Thyroid gland (tissue), 4 donors: ENCODE data around the gene FFAR4. TPM values are rescaled to one million over a fixed set of nuclear protein-coding genes. Genes with fewer than 3 reads are reported as not detected.

Source experiments
- DNase-seq, 2 donors: peaks; one replicate each; pipeline ENCODE4 v3.0.0-alpha.2; 2019
- H3K27ac ChIP-seq, 3 donors: fragments of 200-600 bp; sonication (generic); 1 replicate in 2 of 3; 2 replicates in 1 of 3; pipeline ENCODE4 v1.5.1; 2016 to 2019; ENCODE audit warnings: mild to moderate bottlenecking in 1 of 3, moderate library complexity in 1 of 3
- H3K27me3 ChIP-seq: fragments of 200-600 bp; sonication (generic); one replicate; pipeline ENCODE4 v1.5.1; 2019
- H3K36me3 ChIP-seq, 2 donors: fragments of 200-600 bp; sonication (generic); one replicate each; pipeline ENCODE4 v1.5.1; 2016 to 2019
- H3K4me1 ChIP-seq, 2 donors: fragments of 200-600 bp; sonication (generic); one replicate each; pipeline ENCODE4 v1.5.1; 2017 to 2019
- H3K4me3 ChIP-seq, 3 donors: fragments of 200-600 bp; sonication (generic); replicated peaks in 1 of 3; 1 replicate in 2 of 3; 2 replicates in 1 of 3; pipeline ENCODE4 v1.5.1; 2016; ENCODE audit warnings: mild to moderate bottlenecking in 1 of 3
- H3K9me3 ChIP-seq: fragments of 200-600 bp; sonication (generic); one replicate; pipeline ENCODE4 v1.5.1; 2017
- CTCF ChIP-seq, 6 experiments: fragments of 200-600 bp in 3 of 6; fragments of 450-650 bp in 3 of 6; sonication (generic) in 3 of 6; IDR thresholded peaks; one replicate each; pipeline ENCODE4 v1.5.1; 2016 to 2019; ENCODE audit warnings: antibody characterized with exemption in 6 of 6, mild to moderate bottlenecking in 2 of 6, inconsistent platforms in 1 of 6, moderate library complexity in 1 of 6
- POLR2A ChIP-seq, 2 donors: fragments of 450-650 bp; IDR thresholded peaks; one replicate each; pipeline ENCODE4 v1.6.1; 2017; ENCODE audit warnings: antibody characterized with exemption in 2 of 2, mild to moderate bottlenecking in 2 of 2, moderate library complexity in 1 of 2
- WGBS, 2 donors: methylation state at CpG; one replicate each; pipeline ENCODE4 v1.1.5; 2017; 5-methylcytosine and 5-hydroxymethylcytosine counted together
- intact Hi-C: fragments of 100-400 bp; cut with DNase I; formaldehyde crosslinking; loops from one replicate; pipeline ENCODE4 v1.15.1; 2023
- total RNA-seq, 4 donors: library from RNA; depleted of rRNA; stranded (reverse); fragments of >200 nt; gene quantifications; one replicate each; pipeline ENCODE4 v1.2.3, GENCODE V29; 2016

FFAR4 gene
- total RNA-seq, 4 donors from 2014 or later = 0.15 to 0.78 (median 0.40) TPM; not detected in 1

GRCh38 chr10:93584445-93584844 is 18.0 kb downstream of the FFAR4 start:
- no peak overlapping the region for H3K27ac ChIP-seq
- TF ChIP-seq CTCF (IDR thresholded peaks at IDR 0.05) (no peak), POLR2A (IDR thresholded peaks at IDR 0.05) (no peak)
- DNase-seq = no peak
- H3K9me3 ChIP-seq = no peaks in the 10 kb centered on the region
- H3K4me1 ChIP-seq = no peaks in the 10 kb centered on the region
- WGBS, 2 donors = 92 to 94% methylated on average over 7 of the region's 7 CpGs
- intact Hi-C loops = no loop called here
- no peaks in the 10 kb centered on the region for H3K27me3 ChIP-seq
- no peak overlapping the region for H3K4me3 ChIP-seq
- no peaks in the 10 kb centered on the region for H3K36me3 ChIP-seq

GRCh38 chr10:93589648-93590562 is 23.4 kb downstream of the FFAR4 start:
- no peak overlapping the region for H3K27ac ChIP-seq
- intact Hi-C loops = no loop called here
- H3K4me3 ChIP-seq = no peak overlapping the region
- H3K4me1 ChIP-seq = no peaks in the 10 kb centered on the region
- DNase-seq = no peak
- no peaks in the 10 kb centered on the region for H3K9me3 ChIP-seq
- H3K27me3 ChIP-seq = no peaks in the 10 kb centered on the region
- TF ChIP-seq CTCF (IDR thresholded peaks at IDR 0.05) (no peak), POLR2A (IDR thresholded peaks at IDR 0.05) (no peak)
- H3K36me3 ChIP-seq = no peaks in the 10 kb centered on the region
- 85 to 86% methylated on average over 15 of the region's 15 CpGs for WGBS, 2 donors

- DNase-seq = no peak
- 87 to 91% methylated on average over 7 of the region's 7 CpGs for WGBS, 2 donors
- TF ChIP-seq POLR2A (IDR thresholded peaks at IDR 0.05) = no peak
- TF ChIP-seq CTCF (IDR thresholded peaks at IDR 0.05) = no peak
- no peak overlapping the region for H3K27ac ChIP-seq
- intact Hi-C loops = no loop called here
- H3K4me3 ChIP-seq = no peak overlapping the region
- H3K9me3 ChIP-seq = no peaks in the 10 kb centered on the region
- H3K36me3 ChIP-seq = no peaks in the 10 kb centered on the region
- H3K27me3 ChIP-seq = no peaks in the 10 kb centered on the region
- H3K4me1 ChIP-seq = no peaks in the 10 kb centered on the region
These were observed 24.2 kb downstream of the FFAR4 start for GRCh38 chr10:93590638-93591037.

GRCh38 chr10:93591065-93591808 is 24.8 kb downstream of the FFAR4 start:
- WGBS, 2 donors = 73 to 77% methylated on average over 8 of the region's 8 CpGs

More at GRCh38 chr10:93591065-93591808, 24.8 kb downstream of the FFAR4 start:
- TF ChIP-seq POLR2A (IDR thresholded peaks at IDR 0.05) = no peak
- no peak for TF ChIP-seq CTCF (IDR thresholded peaks at IDR 0.05)
- Histone ChIP-seq H3K4me3 (no peak overlapping the region), H3K36me3 (no peaks in the 10 kb centered on the region), H3K4me1 (no peaks in the 10 kb centered on the region), H3K9me3 (no peaks in the 10 kb centered on the region), H3K27ac (no peak overlapping the region), H3K27me3 (no peaks in the 10 kb centered on the region)
- intact Hi-C loops = no loop called here
- no peak for DNase-seq
